ENCODE results near the gene EML5. TPM values are rescaled to one million over a fixed set of nuclear protein-coding genes. Genes with fewer than 3 reads are reported as not detected.
"Not testable (repeated sequence)": the region's sequence is repeated elsewhere in the genome, so short reads cannot be mapped to it uniquely, and the experiment has no call there.

The EML5 gene
- total and polyA plus RNA-seq, 3 experiments from 2014 or later = 0.86 to 3.6 (median 3.2) TPM

GRCh38 chr14:88821888-88822287, 29.1 kb upstream of the EML5 start:
- Histone ChIP-seq H3K4me3 (ENCODE audit: low read length) (no peak overlapping the region), H3K27ac (ENCODE audit: low read depth, low read length) (no peak overlapping the region), H3K36me3 (ENCODE audit: insufficient read depth, low read length) (no peaks in the 10 kb centered on the region), H3K4me1 (ENCODE audit: insufficient read depth, low read length) (peaks cover 8% of the 10 kb centered on the region), H3K9me3 (ENCODE audit: low read length) (no peaks in the 10 kb centered on the region), H3K27me3 (ENCODE audit: insufficient read depth, low read length, poor library complexity, severe bottlenecking) (no peaks in the 10 kb centered on the region)
- Mint-ChIP-seq H3K9me3 (no peaks in the 10 kb centered on the region), H3K27me3 (peaks cover 16 to 35% of the 10 kb centered on the region in 2 donors), H3K4me1 (peaks cover 13 to 16% (median 16%) of the 10 kb centered on the region in 3 donors), H3K36me3 (peaks cover 0 to 3% (median 0%) of the 10 kb centered on the region in 3 donors), H3K27ac (no peak overlapping the region), H3K4me3 (no peak overlapping the region)
- no peak for DNase-seq
- POLR2A ChIA-PET = no interaction called here
- CTCF ChIA-PET = no interaction called here

DNA sequence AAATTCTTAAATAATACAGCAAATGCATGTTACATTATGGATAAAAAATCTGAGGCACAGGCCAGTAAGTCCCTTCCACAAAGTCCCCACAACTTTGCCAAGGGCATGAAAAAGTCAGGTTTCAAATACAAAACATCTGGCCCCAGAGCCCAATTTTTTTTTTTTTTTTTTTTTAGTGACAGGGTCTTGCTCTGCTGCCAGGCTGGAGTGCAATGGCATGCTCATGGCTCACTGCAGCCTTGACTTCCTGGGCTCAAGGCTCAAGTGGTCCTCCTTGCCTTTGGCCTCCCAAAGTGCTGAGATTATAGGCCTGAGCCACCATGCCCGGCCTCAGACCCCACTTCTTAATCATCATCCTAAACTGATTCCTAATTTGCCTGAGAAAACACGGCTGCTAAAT, 28.6 kb upstream of the EML5 start:
- Histone ChIP-seq H3K27me3 (ENCODE audit: insufficient read depth, low read length, poor library complexity, severe bottlenecking) (no peaks in the 10 kb centered on the region), H3K4me3 (ENCODE audit: low read length) (no peak overlapping the region), H3K9me3 (ENCODE audit: low read length) (no peaks in the 10 kb centered on the region), H3K4me1 (ENCODE audit: insufficient read depth, low read length) (peaks cover 8% of the 10 kb centered on the region), H3K36me3 (ENCODE audit: insufficient read depth, low read length) (no peaks in the 10 kb centered on the region), H3K27ac (ENCODE audit: low read depth, low read length) (no peak overlapping the region)
- Mint-ChIP-seq H3K36me3 (peaks cover 0 to 3% (median 0%) of the 10 kb centered on the region in 3 donors), H3K27ac (no peak overlapping the region), H3K9me3 (no peaks in the 10 kb centered on the region), H3K4me1 (peaks cover 13 to 16% (median 16%) of the 10 kb centered on the region in 3 donors), H3K27me3 (peaks cover 16 to 35% of the 10 kb centered on the region in 2 donors), H3K4me3 (no peak overlapping the region)
- ChIA-PET POLR2A (no interaction called here), CTCF (no interaction called here)
- DNase-seq = no peak

GRCh38 chr14:88819674-88820073, 26.9 kb upstream of the EML5 start:
- H3K4me1 ChIP-seq (ENCODE audit: insufficient read depth, low read length); H3K36me3 Mint-ChIP-seq; CTCF ChIA-PET; H3K27me3 ChIP-seq (ENCODE audit: insufficient read depth, low read length, poor library complexity, severe bottlenecking); H3K36me3 ChIP-seq (ENCODE audit: insufficient read depth, low read length); H3K9me3 ChIP-seq (ENCODE audit: low read length); POLR2A ChIA-PET; H3K4me3 ChIP-seq (ENCODE audit: low read length); H3K27ac ChIP-seq (ENCODE audit: low read depth, low read length); H3K4me3 Mint-ChIP-seq; H3K9me3 Mint-ChIP-seq; DNase-seq: not testable (repeated sequence)
- Mint-ChIP-seq H3K27ac (peak overlapping the region in 1 of 8 donors; percentile 41), H3K27me3 (peaks cover 16 to 35% of the 10 kb centered on the region in 2 donors), H3K4me1 (peaks cover 7 to 11% (median 8%) of the 10 kb centered on the region in 3 donors)

- H3K9me3 ChIP-seq (ENCODE audit: low read length) = no peaks in the 10 kb centered on the region
- Mint-ChIP-seq H3K27ac (no peak overlapping the region), H3K4me3 (no peak overlapping the region), H3K9me3 (no peaks in the 10 kb centered on the region), H3K27me3 (peaks cover 13 to 38% of the 10 kb centered on the region in 2 donors), H3K4me1 (no peaks in the 10 kb centered on the region), H3K36me3 (no peaks in the 10 kb centered on the region)
- H3K4me3 ChIP-seq (ENCODE audit: low read length) = no peak overlapping the region
- POLR2A ChIA-PET = no interaction called here
- H3K27me3 ChIP-seq (ENCODE audit: insufficient read depth, low read length, poor library complexity, severe bottlenecking) = no peaks in the 10 kb centered on the region
- no peak overlapping the region for H3K27ac ChIP-seq (ENCODE audit: low read depth, low read length)
- H3K36me3 ChIP-seq (ENCODE audit: insufficient read depth, low read length) = no peaks in the 10 kb centered on the region
- no peaks in the 10 kb centered on the region for H3K4me1 ChIP-seq (ENCODE audit: insufficient read depth, low read length)
- CTCF ChIA-PET = no interaction called here
- no peak for DNase-seq
These were observed 25.3 kb upstream of the EML5 start for GRCh38 chr14:88818018-88818417.

DNA sequence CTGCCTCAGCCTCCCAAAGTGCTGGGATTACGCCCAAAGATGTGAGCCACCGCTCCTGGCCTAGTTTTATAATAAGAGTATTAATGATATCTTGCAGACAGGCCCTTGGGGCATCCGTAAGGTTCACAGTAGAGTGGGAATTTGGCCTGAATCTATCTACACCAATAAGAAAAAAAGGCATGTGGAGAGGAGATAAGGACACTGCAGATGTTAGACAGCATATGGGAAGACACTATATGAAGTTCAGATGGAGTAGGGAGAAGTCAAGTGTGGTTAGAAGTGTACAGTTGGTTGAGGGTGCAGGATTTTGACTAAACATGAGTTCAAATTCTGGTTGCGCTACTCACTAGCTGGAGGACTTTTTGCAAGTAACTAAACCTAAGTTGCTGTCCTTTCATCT, 23.2 kb upstream of the EML5 start:
- Mint-ChIP-seq H3K27me3 (peaks cover 21 to 42% of the 10 kb centered on the region in 2 donors), H3K9me3 (no peaks in the 10 kb centered on the region), H3K4me1 (no peaks in the 10 kb centered on the region), H3K4me3 (no peak overlapping the region), H3K36me3 (no peaks in the 10 kb centered on the region), H3K27ac (no peak overlapping the region)
- Histone ChIP-seq H3K4me1 (ENCODE audit: insufficient read depth, low read length) (no peaks in the 10 kb centered on the region), H3K9me3 (ENCODE audit: low read length) (no peaks in the 10 kb centered on the region), H3K27ac (ENCODE audit: low read depth, low read length) (no peak overlapping the region), H3K36me3 (ENCODE audit: insufficient read depth, low read length) (no peaks in the 10 kb centered on the region), H3K4me3 (ENCODE audit: low read length) (no peak overlapping the region), H3K27me3 (ENCODE audit: insufficient read depth, low read length, poor library complexity, severe bottlenecking) (no peaks in the 10 kb centered on the region)
- ChIA-PET CTCF (no interaction called here), POLR2A (no interaction called here)
- no peak for DNase-seq

GRCh38 chr14:88808359-88808758, 15.6 kb upstream of the EML5 start:
- ChIA-PET POLR2A (no interaction called here), CTCF (no interaction called here)
- H3K27ac ChIP-seq (ENCODE audit: low read depth, low read length) = no peak overlapping the region
- Mint-ChIP-seq H3K27me3 (peaks cover 19 to 28% of the 10 kb centered on the region in 2 donors), H3K27ac (no peak overlapping the region), H3K9me3 (peaks cover 2 to 19% (median 11%) of the 10 kb centered on the region in 5 donors), H3K4me3 (no peak overlapping the region), H3K4me1 (no peaks in the 10 kb centered on the region), H3K36me3 (peaks cover 0 to 10% (median 2%) of the 10 kb centered on the region in 3 donors)
- H3K27me3 ChIP-seq (ENCODE audit: insufficient read depth, low read length, poor library complexity, severe bottlenecking) = no peaks in the 10 kb centered on the region
- H3K9me3 ChIP-seq (ENCODE audit: low read length) = no peaks in the 10 kb centered on the region
- H3K4me3 ChIP-seq (ENCODE audit: low read length) = no peak overlapping the region
- H3K4me1 ChIP-seq (ENCODE audit: insufficient read depth, low read length) = no peaks in the 10 kb centered on the region
- no peaks in the 10 kb centered on the region for H3K36me3 ChIP-seq (ENCODE audit: insufficient read depth, low read length)
- no peak for DNase-seq

GRCh38 chr14:88804477-88804876, 11.7 kb upstream of the EML5 start:
- POLR2A ChIA-PET = no interaction called here

DNA sequence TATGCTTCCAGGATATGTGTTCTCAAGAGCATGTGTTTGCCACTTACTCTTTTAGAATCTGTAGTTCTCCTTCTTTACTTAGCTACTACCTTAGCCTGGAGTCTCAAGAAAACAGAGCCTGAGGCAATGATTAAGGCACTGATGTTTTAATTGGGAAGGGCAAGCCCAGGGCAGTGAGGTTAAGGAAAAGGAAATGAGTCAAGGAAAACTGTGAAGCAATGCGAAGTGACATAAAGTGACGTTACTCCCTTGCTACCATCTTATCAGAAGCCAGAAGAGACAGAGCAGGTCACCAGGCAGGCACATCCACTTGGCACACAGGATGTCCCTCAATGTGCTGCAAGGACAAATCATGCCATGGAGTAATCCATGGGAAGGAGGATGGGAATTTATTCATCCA, 11.3 kb upstream of the EML5 start:
- no peak overlapping the region for H3K4me3 Mint-ChIP-seq
- Histone ChIP-seq H3K27ac (ENCODE audit: low read depth, low read length) (no peak overlapping the region), H3K4me3 (ENCODE audit: low read length) (no peak overlapping the region), H3K27me3 (ENCODE audit: insufficient read depth, low read length, poor library complexity, severe bottlenecking) (no peaks in the 10 kb centered on the region), H3K4me1 (ENCODE audit: insufficient read depth, low read length) (no peaks in the 10 kb centered on the region), H3K9me3 (ENCODE audit: low read length) (no peaks in the 10 kb centered on the region), H3K36me3 (ENCODE audit: insufficient read depth, low read length) (no peaks in the 10 kb centered on the region)
- H3K27me3 Mint-ChIP-seq = peaks cover 20 to 54% of the 10 kb centered on the region in 2 donors
- peaks cover 1 to 16% (median 6%) of the 10 kb centered on the region in 5 donors for H3K9me3 Mint-ChIP-seq
- CTCF ChIA-PET = no interaction called here
- no peak overlapping the region for H3K27ac Mint-ChIP-seq
- H3K36me3 Mint-ChIP-seq = peaks cover 0 to 7% (median 2%) of the 10 kb centered on the region in 3 donors
- POLR2A ChIA-PET = no interaction called here
- no peak for DNase-seq
- no peaks in the 10 kb centered on the region for H3K4me1 Mint-ChIP-seq

More at GRCh38 chr14:88804477-88804876, 11.7 kb upstream of the EML5 start:
- no peak overlapping the region for H3K27ac ChIP-seq (ENCODE audit: low read depth, low read length)
- H3K9me3 Mint-ChIP-seq = peaks cover 4 to 19% (median 9%) of the 10 kb centered on the region in 5 donors
- CTCF ChIA-PET = no interaction called here
- no peaks in the 10 kb centered on the region for H3K4me1 Mint-ChIP-seq
- H3K36me3 ChIP-seq (ENCODE audit: insufficient read depth, low read length) = no peaks in the 10 kb centered on the region
- H3K4me3 ChIP-seq (ENCODE audit: low read length) = no peak overlapping the region
- no peak overlapping the region for H3K27ac Mint-ChIP-seq
- peaks cover 20 to 55% of the 10 kb centered on the region in 2 donors for H3K27me3 Mint-ChIP-seq
- H3K9me3 ChIP-seq (ENCODE audit: low read length) = no peaks in the 10 kb centered on the region
- H3K36me3 Mint-ChIP-seq = peaks cover 0 to 10% (median 2%) of the 10 kb centered on the region in 3 donors
- no peak overlapping the region for H3K4me3 Mint-ChIP-seq
- H3K27me3 ChIP-seq (ENCODE audit: insufficient read depth, low read length, poor library complexity, severe bottlenecking) = no peaks in the 10 kb centered on the region
- no peak for DNase-seq
- H3K4me1 ChIP-seq (ENCODE audit: insufficient read depth, low read length) = no peaks in the 10 kb centered on the region
